GM12801 (cell line): ENCODE results near the gene CCDC81.

Experiments
- CTCF ChIP-seq: IDR thresholded peaks from one replicate; pipeline ENCODE4 v1.5.1; 2011; ENCODE audit warnings: control low read depth; ENCODE audit not compliant: insufficient read length; ENCODE audit errors: extremely low read depth

The CCDC81 gene

GRCh38 chr11:86372586-86372985, 2.1 kb upstream of the CCDC81 start:
- TF ChIP-seq CTCF, result no peak

- TF ChIP-seq CTCF, result no peak
These were observed 618 bp upstream of the CCDC81 start for GRCh38 chr11:86374069-86374468.

- no peak for TF ChIP-seq CTCF
These were observed 3.3 kb downstream of the CCDC81 start for GRCh38 chr11:86377972-86378371.

- TF ChIP-seq CTCF, result no peak
These were observed 5.8 kb downstream of the CCDC81 start for GRCh38 chr11:86380295-86381059.

GRCh38 chr11:86383041-86383955, 8.6 kb downstream of the CCDC81 start:
- TF ChIP-seq CTCF, result no peak

GRCh38 chr11:86386283-86386682, 11.6 kb downstream of the CCDC81 start:
- TF ChIP-seq CTCF, result no peak

GRCh38 chr11:86386746-86387145, 12.1 kb downstream of the CCDC81 start:
- no peak for TF ChIP-seq CTCF
